ENCODE results near the gene ARHGEF39.

DNA sequence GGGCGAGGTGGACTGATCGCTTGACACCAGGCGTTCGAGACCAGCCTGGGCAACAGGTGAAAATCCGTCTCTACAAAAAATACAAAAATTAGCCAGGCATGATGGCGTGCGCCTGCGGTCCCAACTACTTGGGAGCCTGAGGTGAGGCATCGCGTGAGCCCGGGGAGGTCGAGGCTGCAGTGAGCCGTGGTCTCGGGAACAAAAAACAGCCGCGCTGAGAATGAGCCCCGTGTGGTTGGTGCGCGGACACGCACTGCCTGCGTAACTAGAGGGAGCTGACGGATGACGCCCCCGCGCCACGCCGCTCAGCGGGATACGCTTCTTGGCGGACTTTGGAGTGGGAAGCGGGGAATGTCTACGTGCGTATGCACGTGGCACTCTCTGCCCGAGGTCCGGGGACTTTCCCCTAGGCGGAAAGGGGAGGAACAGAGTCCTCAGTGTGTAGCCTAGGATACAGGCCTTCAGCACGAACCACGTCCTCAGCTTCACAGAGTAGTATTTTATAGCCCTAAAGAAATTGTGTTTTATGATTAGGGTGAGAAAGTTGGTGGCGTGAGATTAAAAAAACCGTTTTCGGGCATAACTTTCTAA, 7.4 kb downstream of the ARHGEF39 start, which contains the start of gene RMRP:
- TF ChIP-seq TAF1 (IDR thresholded peaks at IDR 0.05; ENCODE audit: borderline replicate concordance, low read depth, low read length) (no peak), POLR2AphosphoS5 (IDR thresholded peaks at IDR 0.05; ENCODE audit: low read depth, low read length) (no peak)
